HFF-Myc (cell line): Measurements from ENCODE around the gene CLEC16A.

Experiments used
- DNase-seq: peaks from one replicate; pipeline ENCODE4 v3.0.0-alpha.2; 2011; ENCODE audit warnings: low read depth; ENCODE audit errors: extremely low read depth
- H3K4me3 ChIP-seq: replicated peaks from 2 replicates; pipeline ENCODE4 v1.5.1; 2011; ENCODE audit warnings: low read depth, mild to moderate bottlenecking, control low read depth, low read length
- CTCF ChIP-seq: IDR thresholded peaks from 2 replicates; pipeline ENCODE4 v1.5.1; 2012; ENCODE audit warnings: mild to moderate bottlenecking, low read depth, low read length, control low read depth; ENCODE audit errors: missing control alignments

Gene CLEC16A

DNA sequence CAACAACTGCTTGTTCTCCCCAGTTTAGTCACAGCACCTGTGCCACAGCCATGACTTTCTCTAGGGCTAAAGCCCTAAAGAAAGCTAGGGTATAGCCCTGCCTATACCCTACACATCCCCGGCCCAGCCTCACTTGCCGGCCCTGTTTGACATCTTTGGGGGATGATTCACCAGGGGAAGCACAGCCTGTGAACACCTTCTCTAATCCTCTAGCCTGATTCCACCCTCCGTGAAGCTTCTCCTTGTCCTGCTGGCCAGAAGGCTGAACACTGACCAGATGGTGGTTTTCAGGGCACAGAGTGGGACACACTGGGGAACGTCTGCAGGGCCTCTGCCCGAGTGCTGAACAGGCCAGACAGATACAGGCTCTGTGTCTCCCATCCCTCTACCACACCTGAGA is 6.0 kb downstream of the CLEC16A start:
- no peak for TF ChIP-seq CTCF

DNA sequence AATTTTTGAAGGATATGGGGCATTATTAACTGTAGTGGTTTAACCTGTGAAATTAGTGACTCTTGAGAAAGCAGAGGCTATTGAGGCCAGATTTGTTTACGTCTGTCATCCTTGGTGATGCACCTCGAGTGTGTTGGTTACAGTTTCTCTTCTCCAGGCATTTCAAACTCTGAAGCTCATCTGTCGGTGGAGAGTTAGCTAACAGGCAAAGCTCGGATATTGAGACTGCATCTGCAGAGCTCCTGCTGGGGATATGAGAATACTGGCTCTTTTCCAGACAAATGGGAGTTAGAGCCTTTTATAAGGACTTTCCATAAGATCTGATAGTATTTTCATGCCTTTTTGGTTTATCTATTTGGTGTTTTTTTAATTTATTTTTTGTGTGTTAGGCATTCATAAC is 6.7 kb downstream of the CLEC16A start:
- peak; percentile 25 for DNase-seq
- TF ChIP-seq CTCF = no peak
- H3K4me3 ChIP-seq = no peak overlapping the region

More for the DNA sequence above, 6.0 kb downstream of the CLEC16A start:
- no peak overlapping the region for H3K4me3 ChIP-seq
- no peak for DNase-seq

DNA sequence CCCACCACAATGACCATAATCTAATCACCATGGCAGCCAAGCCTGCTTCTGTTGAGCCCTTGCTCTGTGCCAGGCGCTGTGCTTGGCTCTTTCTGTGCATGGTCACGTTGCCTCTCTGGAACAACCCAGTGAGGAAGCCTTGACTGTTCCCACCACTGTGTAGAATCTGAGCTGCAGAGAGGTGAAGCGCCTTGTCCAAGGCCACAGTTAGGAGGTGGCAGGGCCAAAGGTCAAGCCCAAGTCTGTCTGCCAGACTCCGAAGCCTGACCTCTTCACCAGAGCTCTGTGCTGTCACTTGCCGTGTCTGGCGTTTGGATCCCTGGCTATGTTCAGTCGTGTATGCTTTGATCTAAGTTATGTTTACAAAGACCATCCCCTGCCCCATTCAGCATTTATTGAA is 10.5 kb downstream of the CLEC16A start:
- TF ChIP-seq CTCF = no peak
- DNase-seq = no peak
- H3K4me3 ChIP-seq = no peak overlapping the region

- no peak for DNase-seq
- H3K4me3 ChIP-seq = no peak overlapping the region
- TF ChIP-seq CTCF = no peak
These were observed 13.6 kb downstream of the CLEC16A start for GRCh38 chr16:10957771-10958482.

GRCh38 chr16:10959161-10959560 is 14.8 kb downstream of the CLEC16A start:
- no peak overlapping the region for H3K4me3 ChIP-seq
- no peak for DNase-seq
- TF ChIP-seq CTCF = no peak

DNA sequence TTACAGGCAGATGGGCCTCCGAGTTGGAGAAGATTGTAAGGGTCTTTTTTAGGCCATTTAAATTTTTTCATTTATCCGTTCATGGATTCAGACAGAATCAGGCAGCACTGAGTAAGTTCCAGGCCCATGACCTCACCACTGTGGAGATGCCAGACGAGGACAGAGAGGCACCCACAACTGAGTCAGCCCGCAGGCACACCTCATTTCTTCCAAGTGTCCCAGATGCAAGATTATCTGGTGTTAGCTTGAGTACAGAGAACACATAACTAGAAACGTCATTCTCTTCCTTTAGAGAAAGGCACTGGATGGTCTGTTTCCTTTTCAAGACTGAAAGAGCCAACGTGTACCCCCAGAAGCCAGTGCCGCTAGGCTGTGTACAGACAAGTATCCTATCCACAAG is 16.9 kb downstream of the CLEC16A start:
- DNase-seq = peak; percentile 40
- TF ChIP-seq CTCF = no peak
- H3K4me3 ChIP-seq = no peak overlapping the region
